ENCODE results near the gene KDM2A. TPM values are rescaled to one million over a fixed set of nuclear protein-coding genes. Genes with fewer than 3 reads are reported as not detected.

The KDM2A gene
- total RNA-seq, 1 experiment from 2014 or later = 50.4 TPM

DNA sequence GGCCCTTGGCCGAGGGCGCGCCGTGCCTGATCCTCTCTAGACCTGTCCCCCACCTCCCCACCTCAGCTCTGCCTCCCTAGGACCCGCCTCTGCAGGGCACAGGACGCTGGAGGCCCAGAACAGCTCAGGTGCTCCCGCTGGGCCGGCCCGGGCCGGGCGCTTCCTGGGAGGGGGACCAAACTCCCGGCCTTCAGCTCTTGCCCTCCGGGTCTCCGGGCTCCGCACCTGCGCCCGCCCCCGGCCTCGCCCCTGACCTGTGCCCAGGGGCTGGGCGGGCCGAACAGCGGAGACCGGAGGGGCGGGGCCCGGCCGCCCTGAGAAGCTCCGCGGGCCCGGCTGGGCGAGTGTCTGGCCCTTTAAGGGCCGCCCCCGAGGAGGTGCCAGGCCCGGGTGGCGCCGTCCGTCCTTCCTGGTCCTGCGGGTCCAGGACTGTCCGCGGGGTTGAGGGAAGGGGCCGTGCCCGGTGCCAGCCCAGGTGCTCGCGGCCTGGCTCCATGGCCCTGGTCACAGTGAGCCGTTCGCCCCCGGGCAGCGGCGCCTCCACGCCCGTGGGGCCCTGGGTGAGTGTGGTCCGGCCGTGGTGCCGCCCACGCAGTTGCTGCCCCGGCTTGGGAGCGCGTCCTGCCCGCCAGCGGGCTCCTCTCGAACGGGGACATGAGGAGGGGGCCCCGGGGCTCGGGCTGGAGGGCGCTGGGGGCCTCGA is 184.2 kb downstream of the KDM2A start, which contains the start of gene SSH3:
Gene SSH3 (plus strand): TSS at position 399 of the 703 bp plus-strand sequence. CDS start 96 bp downstream, at position 495.
- Histone ChIP-seq H3K4me1 (ENCODE audit: control insufficient read depth in 1 of 2, insufficient read depth in 2 of 2, low read length in 2 of 2) (peaks cover 21 to 25% of the 10 kb centered on the region in 2 experiments), H3K79me2 (ENCODE audit: insufficient read depth, low read length) (peaks cover 15% of the 10 kb centered on the region), H3K9me2 (ENCODE audit: insufficient read depth) (no peaks in the 10 kb centered on the region), H3K9me3 (ENCODE audit: control insufficient read depth in 1 of 2, insufficient read depth in 1 of 2, low read depth in 1 of 2, low read length in 2 of 2) (no peaks in the 10 kb centered on the region), H3K36me3 (ENCODE audit: control insufficient read depth in 1 of 2, insufficient read depth in 2 of 2, low read length in 2 of 2) (peaks cover 10% of the 10 kb centered on the region in 2 experiments; a peak in 2 of 4 replicates), H3K27me3 (ENCODE audit: insufficient read depth, low read length) (no peaks in the 10 kb centered on the region), H3K4me2 (ENCODE audit: low read length) (peak within 1 kb of the TSS; percentile 95), H4K20me1 (ENCODE audit: insufficient read depth) (no peaks in the 10 kb centered on the region), H3K4me3 (replicated peaks in 1 of 2; ENCODE audit: low read depth in 1 of 2, low read length in 2 of 2) (peak within 1 kb of the TSS; percentile 79 to 91), H3K9ac (ENCODE audit: low read length) (peak within 1 kb of the TSS; percentile 90), H3K27ac (ENCODE audit: low read depth, low read length) (peak within 1 kb of the TSS; percentile 85), H2AFZ (ENCODE audit: low read depth, low read length, poor library complexity, severe bottlenecking) (no peak within 1 kb of the TSS)
- intact Hi-C loops (cut with micrococcal nuclease) = no loop called here
- ChIA-PET CTCF (interaction anchor here (0.7 to 1.5 kb wide), 4 partner anchors 14 to 79 kb away, joined by 3 to 9 read pairs (median 4); partner anchors contain the start of gene ANKRD13D), RAD21 (ENCODE audit: low non-redundant PET in 1 of 2, low total read pairs in 2 of 2, uncharacterized antibody in 2 of 2, unreplicated experiment in 2 of 2) (interaction anchor here (0.6 to 1.4 kb wide), 5 partner anchors 12 to 246 kb away, joined by 3 to 6 read pairs (median 4); no protein-coding TSS in a partner anchor), POLR2A (interaction anchor here (1.0 to 2.4 kb wide), 5 partner anchors 9 to 50 kb away, joined by 3 to 11 read pairs (median 6); partner anchors contain the start of gene ANKRD13D)
- BruUV-seq (replicated peaks) = no TSS peak
- DNase-seq (ENCODE audit: low read depth, low spot score) (peak; percentile 42), ATAC-seq (peak; percentile 94)
- TF ChIP-seq TCF7L2 (IDR thresholded peaks at IDR 0.05; ENCODE audit: borderline replicate concordance, extremely low read depth, insufficient read depth, insufficient read length) (peak; percentile 20), MAX (IDR thresholded peaks at IDR 0.05) (peak; percentile 81), JUND (IDR thresholded peaks at IDR 0.05) (no peak), SIN3A (IDR thresholded peaks at IDR 0.05; ENCODE audit: low read depth) (peak; percentile 67; the same call in 1 of the 2 replicates), EGR1 (IDR thresholded peaks at IDR 0.05; ENCODE audit: low read depth) (peak; percentile 97), ZFX (IDR thresholded peaks at IDR 0.05) (peak; percentile 75; the same call in 1 of the 2 replicates), SP1 (IDR thresholded peaks at IDR 0.05; ENCODE audit: low read depth) (peak; percentile 74), EZH2 (IDR thresholded peaks at IDR 0.05) (no peak), POLR2AphosphoS5 (IDR thresholded peaks at IDR 0.05; ENCODE audit: low read depth, low read length) (peak; percentile 80), RAD21 (IDR thresholded peaks at IDR 0.05; ENCODE audit: low read depth) (no peak), CBX3 (IDR thresholded peaks at IDR 0.05; ENCODE audit: low read depth) (no peak)

Data from HCT116 (cell line).